ENCODE measurements around the gene RAB3C. TPM values are rescaled to one million over a fixed set of nuclear protein-coding genes. Genes with fewer than 3 reads are reported as not detected.

RAB3C gene
- total and polyA plus RNA-seq, 2 donors, result 0.19 to 0.66 TPM

DNA sequence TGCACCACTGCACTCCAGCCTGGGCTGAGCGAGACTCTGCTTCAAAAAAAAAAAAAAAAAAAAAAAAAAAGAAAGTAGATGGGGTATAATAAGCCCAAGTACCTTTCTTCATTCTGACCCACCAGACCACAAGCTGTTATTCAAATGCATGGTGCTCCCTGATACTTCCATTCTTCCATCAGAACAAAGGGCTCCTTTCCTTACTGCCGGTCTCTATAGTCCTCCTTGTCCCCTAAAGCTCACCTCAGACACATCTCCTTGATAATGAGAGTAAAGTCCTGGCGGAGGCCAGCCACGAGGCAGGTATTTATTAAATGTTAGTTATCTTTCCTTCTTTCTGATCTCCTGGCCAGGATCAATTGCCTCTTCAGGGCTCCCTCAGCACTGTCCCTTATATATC is 162.5 kb downstream of the RAB3C start:
- H3K4me3 ChIP-seq (ENCODE audit: low read length in 2 of 2), result no peak overlapping the region
- 96% methylated on average over 4 of the region's 4 CpGs for WGBS
- DNase-seq (ENCODE audit: low read depth in 6 of 9, low spot score in 9 of 9), result no peak
- H3K27ac ChIP-seq (ENCODE audit: low read depth in 1 of 2, low read length in 1 of 2), result no peak overlapping the region
- H3K27me3 ChIP-seq (ENCODE audit: control insufficient read depth in 2 of 2, insufficient read depth in 1 of 2, low read length in 1 of 2), result no peaks in the 10 kb centered on the region
- no peaks in the 10 kb centered on the region for H3K9me3 ChIP-seq (ENCODE audit: control insufficient read depth in 2 of 2, insufficient read depth in 1 of 2, low read length in 1 of 2)
- H3K4me1 ChIP-seq (ENCODE audit: control insufficient read depth in 2 of 2, insufficient read depth in 2 of 2, low read length in 2 of 2), result no peaks in the 10 kb centered on the region
- no peaks in the 10 kb centered on the region for H3K36me3 ChIP-seq (ENCODE audit: control insufficient read depth in 2 of 2, insufficient read depth in 2 of 2, low read length in 1 of 2)

DNA sequence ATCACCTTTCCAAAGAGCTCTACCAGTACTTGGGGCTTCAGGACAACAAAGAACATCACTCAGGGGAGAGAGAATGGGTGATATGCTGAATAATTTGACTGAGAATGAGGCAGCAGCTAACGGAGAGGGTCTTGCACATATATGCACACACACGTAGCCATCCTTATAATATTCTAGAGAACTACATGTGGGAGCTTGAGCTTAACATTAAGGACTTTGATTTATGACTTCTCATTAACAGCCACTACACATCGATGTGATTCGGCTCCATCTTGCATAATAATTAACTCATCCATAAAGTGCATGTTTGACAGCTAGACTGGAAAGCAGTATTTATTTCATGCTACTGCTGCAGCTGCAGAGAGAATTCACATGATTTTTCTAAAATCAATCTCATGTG is 163.4 kb downstream of the RAB3C start:
- H3K27me3 ChIP-seq (ENCODE audit: control insufficient read depth in 2 of 2, insufficient read depth in 1 of 2, low read length in 1 of 2), result no peaks in the 10 kb centered on the region
- H3K36me3 ChIP-seq (ENCODE audit: control insufficient read depth in 2 of 2, insufficient read depth in 2 of 2, low read length in 1 of 2), result no peaks in the 10 kb centered on the region
- no peak overlapping the region for H3K4me3 ChIP-seq (ENCODE audit: low read length in 2 of 2)
- no peak for DNase-seq (ENCODE audit: low read depth in 6 of 9, low spot score in 9 of 9)
- no peaks in the 10 kb centered on the region for H3K9me3 ChIP-seq (ENCODE audit: control insufficient read depth in 2 of 2, insufficient read depth in 1 of 2, low read length in 1 of 2)
- 86% methylated on average over 4 of the region's 4 CpGs for WGBS
- no peaks in the 10 kb centered on the region for H3K4me1 ChIP-seq (ENCODE audit: control insufficient read depth in 2 of 2, insufficient read depth in 2 of 2, low read length in 2 of 2)
- H3K27ac ChIP-seq (ENCODE audit: low read depth in 1 of 2, low read length in 1 of 2), result no peak overlapping the region

- Histone ChIP-seq H3K9me3 (ENCODE audit: control insufficient read depth in 2 of 2, insufficient read depth in 1 of 2, low read length in 1 of 2) (no peaks in the 10 kb centered on the region), H3K36me3 (ENCODE audit: control insufficient read depth in 2 of 2, insufficient read depth in 2 of 2, low read length in 1 of 2) (no peaks in the 10 kb centered on the region), H3K27me3 (ENCODE audit: control insufficient read depth in 2 of 2, insufficient read depth in 1 of 2, low read length in 1 of 2) (no peaks in the 10 kb centered on the region), H3K27ac (ENCODE audit: low read depth in 1 of 2, low read length in 1 of 2) (no peak overlapping the region), H3K4me3 (ENCODE audit: low read length in 2 of 2) (no peak overlapping the region), H3K4me1 (ENCODE audit: control insufficient read depth in 2 of 2, insufficient read depth in 2 of 2, low read length in 2 of 2) (no peaks in the 10 kb centered on the region)
- DNase-seq (ENCODE audit: low read depth in 6 of 9, low spot score in 9 of 9), result no peak
Observed at GRCh38 chr5:58750036-58750435, 167.2 kb downstream of the RAB3C start.

DNA sequence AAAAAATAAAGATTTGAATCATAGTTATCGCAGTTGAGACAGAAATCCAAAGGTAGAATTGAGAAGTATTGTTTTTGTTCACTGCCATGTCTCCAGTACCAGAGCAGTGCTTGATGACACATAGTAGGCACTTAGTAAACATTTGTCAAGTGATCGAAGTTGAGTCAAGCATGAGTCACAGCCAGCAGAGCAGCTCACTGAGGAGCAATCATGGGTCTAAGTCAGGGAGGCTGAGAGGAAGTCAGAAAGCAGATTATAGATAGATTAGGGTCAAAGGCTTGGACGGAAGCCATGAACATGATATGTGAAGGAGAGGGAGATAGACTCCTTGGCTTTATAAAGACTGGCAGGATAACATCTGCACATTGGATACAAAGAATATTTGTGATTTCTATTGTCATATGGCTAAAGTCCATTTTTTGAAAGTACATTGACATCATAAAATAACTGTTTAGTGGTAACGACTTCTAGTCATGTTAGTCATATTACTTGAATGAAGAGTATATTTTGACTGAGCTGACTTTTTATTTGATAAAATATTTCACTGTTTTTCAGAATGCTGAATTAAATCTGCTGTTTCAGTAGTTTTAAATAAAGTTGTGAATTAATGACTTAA is 168.5 kb downstream of the RAB3C start:
- Histone ChIP-seq H3K36me3 (ENCODE audit: control insufficient read depth in 2 of 2, insufficient read depth in 2 of 2, low read length in 1 of 2) (no peaks in the 10 kb centered on the region), H3K4me3 (ENCODE audit: low read length in 2 of 2) (no peak overlapping the region), H3K4me1 (ENCODE audit: control insufficient read depth in 2 of 2, insufficient read depth in 2 of 2, low read length in 2 of 2) (no peaks in the 10 kb centered on the region), H3K9me3 (ENCODE audit: control insufficient read depth in 2 of 2, insufficient read depth in 1 of 2, low read length in 1 of 2) (no peaks in the 10 kb centered on the region), H3K27ac (ENCODE audit: low read depth in 1 of 2, low read length in 1 of 2) (no peak overlapping the region), H3K27me3 (ENCODE audit: control insufficient read depth in 2 of 2, insufficient read depth in 1 of 2, low read length in 1 of 2) (no peaks in the 10 kb centered on the region)
- 87% methylated on average over 4 of the region's 4 CpGs for WGBS
- no peak for DNase-seq (ENCODE audit: low read depth in 6 of 9, low spot score in 9 of 9)

GRCh38 chr5:58752104-58752503 is 169.2 kb downstream of the RAB3C start:
- Histone ChIP-seq H3K9me3 (ENCODE audit: control insufficient read depth in 2 of 2, insufficient read depth in 1 of 2, low read length in 1 of 2) (no peaks in the 10 kb centered on the region), H3K4me1 (ENCODE audit: control insufficient read depth in 2 of 2, insufficient read depth in 2 of 2, low read length in 2 of 2) (no peaks in the 10 kb centered on the region), H3K27ac (ENCODE audit: low read depth in 1 of 2, low read length in 1 of 2) (no peak overlapping the region), H3K36me3 (ENCODE audit: control insufficient read depth in 2 of 2, insufficient read depth in 2 of 2, low read length in 1 of 2) (no peaks in the 10 kb centered on the region), H3K4me3 (ENCODE audit: low read length in 2 of 2) (no peak overlapping the region), H3K27me3 (ENCODE audit: control insufficient read depth in 2 of 2, insufficient read depth in 1 of 2, low read length in 1 of 2) (no peaks in the 10 kb centered on the region)
- WGBS, result 93% methylated on average over 1 of the region's 1 CpG
- no peak for DNase-seq (ENCODE audit: low read depth in 6 of 9, low spot score in 9 of 9)

DNA sequence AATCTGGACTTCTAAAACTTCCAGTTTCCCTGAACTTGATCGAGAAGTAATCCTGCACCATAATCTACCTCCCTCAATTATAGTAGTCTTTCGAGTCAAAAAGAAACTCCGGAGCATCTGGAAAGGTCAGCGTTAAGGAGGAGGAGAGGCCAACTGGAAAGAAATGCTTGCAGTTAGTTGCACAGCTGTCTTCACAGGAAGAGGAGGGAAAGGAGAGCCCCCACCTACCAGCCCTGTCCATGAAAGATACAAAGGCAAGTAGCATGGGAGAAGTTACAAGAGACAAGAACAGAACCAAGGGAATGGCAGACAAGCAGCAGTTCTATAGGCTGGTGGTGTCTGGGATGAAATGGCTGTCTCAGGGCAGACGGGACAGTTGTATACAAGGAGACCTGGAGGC is 170.6 kb downstream of the RAB3C start:
- Histone ChIP-seq H3K27me3 (ENCODE audit: control insufficient read depth in 2 of 2, insufficient read depth in 1 of 2, low read length in 1 of 2) (no peaks in the 10 kb centered on the region), H3K4me1 (ENCODE audit: control insufficient read depth in 2 of 2, insufficient read depth in 2 of 2, low read length in 2 of 2) (no peaks in the 10 kb centered on the region), H3K36me3 (ENCODE audit: control insufficient read depth in 2 of 2, insufficient read depth in 2 of 2, low read length in 1 of 2) (no peaks in the 10 kb centered on the region), H3K9me3 (ENCODE audit: control insufficient read depth in 2 of 2, insufficient read depth in 1 of 2, low read length in 1 of 2) (no peaks in the 10 kb centered on the region), H3K4me3 (ENCODE audit: low read length in 2 of 2) (no peak overlapping the region), H3K27ac (ENCODE audit: low read depth in 1 of 2, low read length in 1 of 2) (no peak overlapping the region)
- DNase-seq (ENCODE audit: low read depth in 6 of 9, low spot score in 9 of 9), result no peak
- 94% methylated on average over 5 of the region's 5 CpGs for WGBS

- 96% methylated on average over 6 of the region's 6 CpGs for WGBS
- Histone ChIP-seq H3K4me3 (ENCODE audit: low read length in 2 of 2) (no peak overlapping the region), H3K4me1 (ENCODE audit: control insufficient read depth in 2 of 2, insufficient read depth in 2 of 2, low read length in 2 of 2) (peaks cover 0 to 2% of the 10 kb centered on the region in 2 donors), H3K9me3 (ENCODE audit: control insufficient read depth in 2 of 2, insufficient read depth in 1 of 2, low read length in 1 of 2) (no peaks in the 10 kb centered on the region), H3K27me3 (ENCODE audit: control insufficient read depth in 2 of 2, insufficient read depth in 1 of 2, low read length in 1 of 2) (no peaks in the 10 kb centered on the region), H3K27ac (ENCODE audit: low read depth in 1 of 2, low read length in 1 of 2) (no peak overlapping the region), H3K36me3 (ENCODE audit: control insufficient read depth in 2 of 2, insufficient read depth in 2 of 2, low read length in 1 of 2) (no peaks in the 10 kb centered on the region)
- DNase-seq (ENCODE audit: low read depth in 6 of 9, low spot score in 9 of 9), result no peak
Observed at GRCh38 chr5:58754250-58754649, 171.4 kb downstream of the RAB3C start.

DNA sequence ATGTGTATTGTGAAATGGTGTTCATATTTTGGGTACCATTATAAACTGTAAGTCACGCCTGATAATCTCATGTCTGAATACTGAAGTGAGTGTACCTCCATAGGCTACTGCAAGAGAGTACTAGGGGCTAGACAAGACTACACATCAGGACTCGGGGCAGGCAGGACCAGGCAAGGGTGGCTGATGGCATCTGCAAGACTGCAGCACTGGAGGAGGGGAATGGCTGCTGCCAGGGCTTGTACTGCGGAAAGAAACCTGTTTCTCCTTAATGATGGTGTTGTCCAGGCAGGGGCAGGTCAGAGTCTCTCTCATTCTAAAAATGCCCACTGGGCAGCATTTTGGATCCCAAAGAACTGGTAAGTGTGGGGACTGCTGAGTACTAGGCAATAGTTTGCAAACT is 172.5 kb downstream of the RAB3C start:
- H3K27ac ChIP-seq (ENCODE audit: low read depth in 1 of 2, low read length in 1 of 2), result no peak overlapping the region
- H3K27me3 ChIP-seq (ENCODE audit: control insufficient read depth in 2 of 2, insufficient read depth in 1 of 2, low read length in 1 of 2), result no peaks in the 10 kb centered on the region
- no peak overlapping the region for H3K4me3 ChIP-seq (ENCODE audit: low read length in 2 of 2)
- no peak for DNase-seq (ENCODE audit: low read depth in 6 of 9, low spot score in 9 of 9)
- no peaks in the 10 kb centered on the region for H3K36me3 ChIP-seq (ENCODE audit: control insufficient read depth in 2 of 2, insufficient read depth in 2 of 2, low read length in 1 of 2)
- peaks cover 0 to 3% of the 10 kb centered on the region in 2 donors for H3K4me1 ChIP-seq (ENCODE audit: control insufficient read depth in 2 of 2, insufficient read depth in 2 of 2, low read length in 2 of 2)
- 97% methylated on average over 3 of the region's 3 CpGs for WGBS
- H3K9me3 ChIP-seq (ENCODE audit: control insufficient read depth in 2 of 2, insufficient read depth in 1 of 2, low read length in 1 of 2), result no peaks in the 10 kb centered on the region

GRCh38 chr5:58759745-58760144 is 176.9 kb downstream of the RAB3C start:
- peak overlapping the region; percentile 14 to 29 for H3K4me3 ChIP-seq (ENCODE audit: low read length in 2 of 2)
- no peaks in the 10 kb centered on the region for H3K36me3 ChIP-seq (ENCODE audit: control insufficient read depth in 2 of 2, insufficient read depth in 2 of 2, low read length in 1 of 2)
- 7% methylated on average over 4 of the region's 4 CpGs for WGBS
- H3K9me3 ChIP-seq (ENCODE audit: control insufficient read depth in 2 of 2, insufficient read depth in 1 of 2, low read length in 1 of 2), result no peaks in the 10 kb centered on the region
- DNase-seq (ENCODE audit: low read depth in 6 of 9, low spot score in 9 of 9), result peak in 7 of 9 donors; percentile 9 to 66 (median 34)
- no peaks in the 10 kb centered on the region for H3K27me3 ChIP-seq (ENCODE audit: control insufficient read depth in 2 of 2, insufficient read depth in 1 of 2, low read length in 1 of 2)
- H3K4me1 ChIP-seq (ENCODE audit: control insufficient read depth in 2 of 2, insufficient read depth in 2 of 2, low read length in 2 of 2), result peaks cover 0 to 3% of the 10 kb centered on the region in 2 donors
- H3K27ac ChIP-seq (ENCODE audit: low read depth in 1 of 2, low read length in 1 of 2), result peak overlapping the region in 1 of 2 donors; percentile 46
